ENCODE results near the gene DCDC2C.

Gene DCDC2C

GRCh38 chr2:3747032-3747654 lies 43.8 kb downstream of the DCDC2C start:
- DNase-seq, result no peak

GRCh38 chr2:3747826-3748225 lies 44.5 kb downstream of the DCDC2C start:
- no peak for DNase-seq

DNA sequence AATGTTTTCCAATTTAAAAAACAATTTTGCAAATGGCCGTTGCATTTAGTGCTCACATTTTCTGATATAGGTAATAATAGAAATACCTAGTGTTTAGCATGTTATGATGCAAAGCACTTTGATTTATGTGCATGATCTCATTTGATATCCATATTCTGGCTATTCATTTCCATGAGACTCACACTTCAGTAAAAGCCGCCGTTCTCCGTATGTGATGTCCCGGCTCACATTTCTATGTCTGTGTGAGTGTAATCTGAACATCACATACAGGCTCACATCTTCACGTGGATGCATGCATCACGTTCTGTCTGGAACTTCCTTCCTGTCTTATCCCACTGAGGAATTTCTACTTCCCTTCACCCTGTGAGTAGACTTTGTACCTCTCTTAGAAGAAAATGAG lies 45.8 kb downstream of the DCDC2C start:
- DNase-seq, result no peak

DNA sequence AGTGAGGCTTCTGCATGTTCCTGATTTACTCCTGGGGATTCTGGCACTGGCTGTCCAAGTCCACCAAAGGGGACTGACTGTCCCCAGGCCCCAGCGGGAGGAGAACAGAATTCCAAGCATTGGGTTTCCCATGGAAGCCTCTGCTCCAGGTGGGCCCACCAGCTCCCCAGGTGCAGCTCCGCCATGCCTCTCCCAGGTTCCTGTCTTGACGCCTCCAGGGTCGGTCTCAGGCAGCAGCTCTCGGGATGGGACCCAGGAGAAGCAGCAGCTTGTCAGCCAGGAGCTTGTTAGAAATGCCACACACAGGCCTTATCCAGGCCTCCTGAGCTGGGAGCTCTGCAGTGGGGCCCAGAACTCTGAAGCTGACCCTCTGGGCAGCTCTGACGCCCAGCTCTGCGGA lies 47.9 kb downstream of the DCDC2C start:
- no peak for DNase-seq

DNA sequence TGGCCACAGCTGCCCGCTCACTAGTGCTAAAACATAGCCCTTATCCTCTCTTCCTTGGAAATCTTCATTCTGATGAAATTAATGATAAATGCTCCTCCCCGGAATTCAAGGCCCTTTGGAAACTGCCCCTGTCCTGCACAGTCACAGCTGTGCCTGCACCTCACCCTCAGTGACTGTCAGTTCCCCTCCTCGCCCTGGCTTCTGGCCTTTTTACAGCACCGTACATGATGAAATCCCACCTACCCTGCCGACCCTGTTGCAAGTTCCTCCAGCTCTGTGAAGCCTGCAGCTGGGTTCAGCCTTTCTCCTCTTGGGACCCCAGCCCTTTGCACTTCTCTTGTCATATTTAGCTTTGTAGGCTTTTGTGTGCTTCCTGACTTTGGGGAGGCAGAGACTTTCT lies 48.4 kb downstream of the DCDC2C start:
- no peak for DNase-seq

- DNase-seq, result no peak
These were observed 49.0 kb downstream of the DCDC2C start for GRCh38 chr2:3752376-3752775.

GRCh38 chr2:3753561-3753960 lies 50.2 kb downstream of the DCDC2C start:
- DNase-seq, result no peak

DNA sequence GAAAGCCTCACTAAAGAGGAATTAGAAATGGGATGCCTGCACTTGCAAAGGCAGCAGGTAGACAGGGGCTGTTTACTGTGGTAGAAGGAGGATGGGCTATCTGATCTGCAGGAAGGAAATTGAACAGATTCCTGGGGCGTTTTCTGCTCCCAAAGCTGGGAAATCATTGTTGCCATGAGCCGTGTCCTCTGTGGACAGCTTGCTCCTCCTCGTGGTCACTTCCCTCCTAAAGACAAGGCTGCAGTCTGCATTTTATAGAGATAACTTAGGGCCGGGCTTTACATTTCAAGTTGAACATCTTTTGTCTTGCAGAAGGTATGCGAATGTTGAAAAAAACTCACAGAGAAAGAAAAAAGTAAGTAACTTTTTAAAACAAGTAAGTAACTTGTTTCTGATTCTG lies 50.9 kb downstream of the DCDC2C start:
- DNase-seq, result no peak

DNA sequence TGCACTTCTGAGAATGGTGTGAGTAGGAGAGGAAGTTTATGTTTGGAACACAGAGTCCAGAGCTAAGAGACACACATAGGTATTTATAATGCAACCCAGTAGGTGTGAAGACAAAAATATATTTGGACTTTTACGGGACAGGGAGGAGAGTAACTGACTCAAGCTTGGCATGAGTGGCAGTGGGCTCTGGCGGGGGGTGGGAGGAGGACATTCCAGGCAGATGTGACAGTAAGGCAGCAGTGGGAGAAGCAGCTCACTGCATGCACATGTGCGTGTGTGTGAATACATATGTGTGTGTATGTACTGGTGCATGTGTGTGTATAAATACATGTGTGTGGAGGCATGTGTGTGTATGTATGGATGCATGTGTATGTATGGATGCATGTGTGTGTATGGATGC lies 51.4 kb downstream of the DCDC2C start:
- DNase-seq, result no peak

DNA sequence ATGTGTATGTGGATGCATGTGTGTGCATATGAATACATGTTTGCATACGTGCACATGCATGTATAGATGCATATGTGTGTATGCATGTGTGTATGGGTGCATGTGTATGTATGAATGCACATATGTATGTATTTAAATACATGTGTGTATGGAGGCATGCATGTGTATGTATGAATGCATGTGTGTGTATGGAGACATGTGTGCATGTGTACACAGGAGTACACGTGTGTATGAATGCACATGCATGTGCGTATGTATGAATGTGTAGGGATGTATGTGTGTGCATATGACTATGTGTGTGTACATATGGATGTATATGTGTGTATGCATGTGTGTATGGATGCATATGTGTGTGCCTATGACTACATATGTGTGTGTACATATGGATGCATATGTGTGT lies 51.9 kb downstream of the DCDC2C start:
- DNase-seq, result no peak

DNA sequence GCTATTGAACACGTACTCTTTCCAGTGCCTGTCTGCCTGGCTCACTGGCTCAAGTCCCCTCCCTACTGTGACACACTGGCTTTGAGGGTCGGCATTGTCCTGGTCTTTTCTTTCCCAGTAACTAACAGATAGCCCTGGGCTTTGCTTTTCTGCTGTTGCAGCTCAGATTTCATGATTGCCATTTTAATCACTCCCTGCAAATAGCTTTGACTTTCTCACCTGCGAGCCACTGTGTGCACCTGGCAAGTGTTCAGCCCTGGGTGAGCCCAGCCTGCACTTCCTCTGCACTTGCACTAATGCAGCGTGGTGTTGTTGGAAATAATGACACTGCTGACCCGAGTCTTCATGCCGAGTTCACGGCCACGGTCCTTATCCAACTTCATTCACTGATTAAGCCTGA lies 52.9 kb downstream of the DCDC2C start:
- DNase-seq, result no peak

- DNase-seq, result no peak
These were observed 55.5 kb downstream of the DCDC2C start for GRCh38 chr2:3758906-3759305.

DNA sequence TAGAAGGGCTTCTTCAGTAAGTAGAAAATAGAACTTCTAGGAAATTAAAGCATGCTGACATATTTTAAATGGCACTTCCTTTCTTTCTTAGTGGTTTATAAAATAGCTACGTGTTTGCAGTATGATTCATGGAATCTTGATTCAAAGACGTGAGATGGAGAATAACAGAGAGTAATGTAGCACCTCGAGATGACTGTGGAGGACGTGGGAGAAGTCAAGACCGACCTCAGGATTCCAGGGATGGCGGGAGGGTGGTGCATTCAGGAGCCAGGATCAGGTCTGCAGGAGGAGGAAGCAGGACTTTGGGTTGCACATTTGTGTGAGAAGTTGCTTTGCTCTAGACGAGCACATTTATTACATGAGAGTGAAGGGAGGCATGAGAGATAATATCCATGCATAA lies 56.0 kb downstream of the DCDC2C start:
- DNase-seq, result no peak

- DNase-seq, result no peak
These were observed 56.4 kb downstream of the DCDC2C start for GRCh38 chr2:3759761-3760160.

DNA sequence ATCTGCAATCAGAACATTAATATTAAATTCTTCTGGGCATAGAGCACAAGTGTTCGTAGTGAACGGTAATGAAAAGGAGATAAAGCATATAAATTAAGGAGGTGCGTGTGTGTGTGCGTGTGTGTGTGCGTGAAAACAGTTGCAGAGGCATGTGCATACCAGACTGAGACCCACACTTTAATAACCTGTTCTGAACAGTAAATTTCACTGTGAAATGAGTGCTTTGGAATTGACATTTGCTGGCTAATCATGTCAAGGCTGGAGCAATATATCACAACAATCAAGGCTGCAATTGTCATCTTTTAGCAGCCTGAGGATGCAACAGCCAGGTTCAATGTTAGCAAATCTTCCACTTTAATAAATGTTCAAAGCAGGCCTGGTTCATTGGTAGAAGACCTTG lies 57.9 kb downstream of the DCDC2C start:
- DNase-seq, result no peak

- no peak for DNase-seq
These were observed 59.5 kb downstream of the DCDC2C start for GRCh38 chr2:3762771-3763447.

GRCh38 chr2:3766824-3767223 lies 63.4 kb downstream of the DCDC2C start:
- no peak for DNase-seq

- DNase-seq, result no peak
These were observed 65.8 kb downstream of the DCDC2C start for GRCh38 chr2:3768960-3769765.

DNA sequence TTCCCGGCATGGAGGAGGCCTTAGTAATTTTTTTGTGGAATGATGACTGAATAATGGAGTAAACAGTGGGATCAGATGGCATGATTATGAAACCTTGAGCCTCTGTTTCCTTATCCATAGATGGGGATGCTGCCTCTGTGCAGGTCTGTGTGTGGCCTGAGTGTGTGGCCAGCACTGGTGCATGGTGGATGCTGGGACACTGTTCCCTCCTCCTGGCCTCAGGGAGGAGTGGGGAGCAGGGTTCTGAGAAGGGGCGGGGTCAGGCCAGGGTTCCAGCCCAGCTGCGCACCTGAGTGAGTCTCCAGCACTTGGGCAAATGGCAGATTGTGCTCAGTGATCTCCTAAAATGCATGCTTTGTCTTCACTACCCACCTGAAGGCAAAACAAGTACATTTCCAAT lies 66.4 kb downstream of the DCDC2C start:
- DNase-seq, result no peak

GRCh38 chr2:3770724-3771415 lies 67.5 kb downstream of the DCDC2C start:
- no peak for DNase-seq

- no peak for DNase-seq
These were observed 68.2 kb downstream of the DCDC2C start for GRCh38 chr2:3771576-3771975.

GRCh38 chr2:3774336-3774735 lies 71.0 kb downstream of the DCDC2C start:
- DNase-seq, result no peak

GRCh38 chr2:3776311-3776710 lies 72.9 kb downstream of the DCDC2C start:
- no peak for DNase-seq

DNA sequence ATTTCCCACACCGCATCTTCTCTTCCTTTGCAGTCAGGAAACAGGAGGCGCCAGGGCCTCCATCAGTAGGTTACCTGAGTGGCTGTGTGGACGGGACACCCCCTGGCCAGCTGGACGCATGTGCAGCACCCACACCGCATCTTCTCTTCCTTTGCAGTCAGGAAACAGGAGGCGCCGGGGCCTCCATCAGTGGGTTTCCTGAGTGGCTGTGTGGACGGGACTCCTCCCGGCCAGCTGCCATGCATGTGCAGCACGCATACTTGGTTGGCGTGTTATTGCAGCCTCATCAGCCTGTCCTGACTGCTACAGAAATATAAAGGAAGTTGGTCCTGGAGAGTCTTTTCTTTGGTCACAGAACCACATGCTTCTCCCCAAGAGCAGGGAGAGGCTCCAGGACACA lies 74.6 kb downstream of the DCDC2C start:
- DNase-seq, result no peak

Measured in activated CD4-positive, alpha-beta T cell treated with anti-CD3 and anti-CD28 coated beads, Interleukin-2, amount 50 U/mL, for 16 hours (primary cell).